Endothelial cell of umbilical vein (primary cell): ENCODE data around the gene GANAB. TPM values are rescaled to one million over a fixed set of nuclear protein-coding genes. Genes with fewer than 3 reads are reported as not detected.

Source experiments
- BruUV-seq: library from RNA; stranded (reverse); fragments of 400-500 nt; replicated peaks from 2 replicates; lab custom pipeline; 2021; lab: Mats Ljungman, UMichigan
- CTCF ChIA-PET: fragments of 300-600, 350-600 bp; sonication (Branson Sonifier 250); formaldehyde crosslinking; loops from one replicate; lab custom pipeline; 2021; ENCODE audit warnings: antibody characterized with exemption, inconsistent platforms; lab: Charles Lee
- POLR2A ChIA-PET: fragments of 300-600, 350-600 bp; sonication (Branson Sonifier 250); formaldehyde crosslinking; loops from one replicate; lab custom pipeline; 2021; ENCODE audit warnings: antibody characterized with exemption, inconsistent platforms; lab: Charles Lee
- DNase-seq: peaks from one replicate; pipeline ENCODE4 v3.0.0-alpha.2; 2011; ENCODE audit warnings: low read depth, low spot score
- FAIRE-seq: peaks from 2 replicates; lab custom pipeline; 2011; peaks lifted over from hg19 to GRCh38; lab: Jason Lieb, UNC
- H2AFZ ChIP-seq: 2 replicates; pipeline ENCODE4 v1.6.0; 2012; ENCODE audit warnings: low read depth, low read length, control low read depth, inconsistent platforms
- H3K27ac ChIP-seq: 2 replicates; pipeline ENCODE4 v1.5.1; 2011; ENCODE audit warnings: low read depth, mild to moderate bottlenecking, control low read depth, low read length, moderate library complexity; ENCODE audit not compliant: insufficient read depth
- H3K27me3 ChIP-seq, 2 experiments: 2 replicates each; pipeline versions ENCODE4 v1.6.0 to v1.6.1; 2011; ENCODE audit warnings: low read length in 2 of 2, mixed read lengths in 1 of 2; ENCODE audit not compliant: control insufficient read depth in 2 of 2, insufficient read depth in 2 of 2
- H3K36me3 ChIP-seq, 2 experiments: 2 replicates in 1 of 2; 3 replicates in 1 of 2; pipeline ENCODE4 v1.5.1; 2011; ENCODE audit warnings: low read length in 2 of 2, mild to moderate bottlenecking in 1 of 2, moderate library complexity in 1 of 2; ENCODE audit not compliant: control insufficient read depth in 2 of 2, insufficient read depth in 2 of 2; ENCODE audit errors: extremely low read depth in 1 of 2
- H3K4me1 ChIP-seq: 3 replicates; pipeline ENCODE4 v1.5.1; 2011; ENCODE audit warnings: mild to moderate bottlenecking, low read length; ENCODE audit not compliant: control insufficient read depth, insufficient read depth; ENCODE audit errors: extremely low read depth
- H3K4me2 ChIP-seq: 2 replicates; pipeline ENCODE4 v1.6.1; 2011; ENCODE audit warnings: low read length, control low read depth, mixed read lengths; ENCODE audit not compliant: insufficient read depth
- H3K4me3 ChIP-seq, 3 experiments: fragments of 200-600 bp in 1 of 3; sonication (generic), shearing (Covaris generic) in 1 of 3; replicated peaks in 1 of 3; 2 replicates each; pipeline ENCODE4 v1.5.1; 2011 to 2016; ENCODE audit warnings: control low read depth in 3 of 3, low read length in 3 of 3, mild to moderate bottlenecking in 2 of 3, inconsistent platforms in 1 of 3, low read depth in 1 of 3, moderate library complexity in 1 of 3; ENCODE audit not compliant: insufficient read depth in 1 of 3
- H3K79me2 ChIP-seq: 2 replicates; pipeline ENCODE4 v1.6.0; 2012; ENCODE audit warnings: low read length, inconsistent platforms; ENCODE audit not compliant: control insufficient read depth, insufficient read depth
- H3K9ac ChIP-seq: replicated peaks from 2 replicates; pipeline ENCODE3; 2011; ENCODE audit warnings: low read length, control low read depth; ENCODE audit not compliant: insufficient read depth; ENCODE audit errors: extremely low read depth
- H3K9me1 ChIP-seq: replicated peaks from 3 replicates; pipeline ENCODE4 v1.6.0; 2011; ENCODE audit warnings: mild to moderate bottlenecking, low read length; ENCODE audit not compliant: control insufficient read depth, insufficient read depth; ENCODE audit errors: extremely low read depth
- H3K9me3 ChIP-seq: replicated peaks from 2 replicates; pipeline ENCODE4 v1.5.1; 2012; ENCODE audit warnings: low read length, inconsistent platforms; ENCODE audit not compliant: control insufficient read depth, insufficient read depth
- H4K20me1 ChIP-seq: replicated peaks from 2 replicates; pipeline ENCODE3; 2011; ENCODE audit warnings: mild to moderate bottlenecking, low read length; ENCODE audit not compliant: control insufficient read depth, insufficient read depth; ENCODE audit errors: extremely low read depth
- CTCF ChIP-seq, 2 donors: IDR thresholded peaks; 1 replicate in 1 of 2; 2 replicates in 1 of 2; pipeline ENCODE4 v1.5.1; 2011; ENCODE audit warnings: low read length in 2 of 2, mild to moderate bottlenecking in 2 of 2, moderate library complexity in 2 of 2, control low read depth in 1 of 2, inconsistent platforms in 1 of 2, low read depth in 1 of 2; ENCODE audit not compliant: insufficient read depth in 1 of 2; ENCODE audit errors: extremely low read depth in 1 of 2
- EZH2 ChIP-seq: IDR thresholded peaks from 2 replicates; pipeline ENCODE4 v1.6.1; 2012; ENCODE audit warnings: borderline replicate concordance, low read depth, mild to moderate bottlenecking, moderate library complexity, low read length, inconsistent platforms; ENCODE audit not compliant: severe bottlenecking
- FOS ChIP-seq: IDR thresholded peaks from 2 replicates; pipeline ENCODE4 v1.6.1; 2011; ENCODE audit warnings: mild to moderate bottlenecking, low read length, moderate library complexity, borderline replicate concordance; ENCODE audit not compliant: insufficient read depth
- GATA2 ChIP-seq: IDR thresholded peaks from 2 replicates; pipeline ENCODE4 v1.7.0; 2011; ENCODE audit warnings: low read depth, mild to moderate bottlenecking, moderate library complexity, mixed read lengths, low read length; ENCODE audit not compliant: insufficient read length, insufficient read depth
- JUN ChIP-seq: IDR thresholded peaks from 2 replicates; pipeline ENCODE4 v1.6.1; 2011; ENCODE audit warnings: borderline replicate concordance, low read depth; ENCODE audit not compliant: insufficient read length, insufficient read depth
- MAX ChIP-seq: IDR thresholded peaks from 2 replicates; pipeline ENCODE4 v1.6.1; 2011; ENCODE audit not compliant: insufficient read depth, insufficient read length
- MYC ChIP-seq: IDR thresholded peaks from one replicate; pipeline ENCODE4 v1.6.1; 2011; ENCODE audit warnings: mild to moderate bottlenecking, low read depth, low read length
- POLR2A ChIP-seq: IDR thresholded peaks from 2 replicates; pipeline ENCODE4 v1.6.1; 2012; ENCODE audit warnings: low read depth, mild to moderate bottlenecking, control low read depth, low read length
- POLR2AphosphoS5 ChIP-seq: IDR thresholded peaks from 2 replicates; pipeline ENCODE4 v1.6.1; 2012; ENCODE audit warnings: low read depth, mild to moderate bottlenecking, control low read depth, low read length, moderate library complexity; ENCODE audit not compliant: insufficient read depth
- dilution Hi-C: fragments of 300-500 bp; cut with MboI; formaldehyde crosslinking; loops from one replicate; pipeline ENCODE4 v1.15.0; 2019; ENCODE audit warnings: low sequenced_read_pairs; ENCODE audit not compliant: extremely low pct_ligation_motif_present
- intact Hi-C: fragments of 100-400 bp; cut with micrococcal nuclease; formaldehyde crosslinking; loops from one replicate; pipeline ENCODE4 v1.10.0; 2022
- polyA plus RNA-seq, 4 experiments: library from polyadenylated mRNA; depleted of rRNA in 3 of 4; stranded (reverse) in 3 of 4; unstranded in 1 of 4; fragments of >200 nt; gene quantifications; 2 replicates each; pipeline versions ENCODE4 v1.2.1 to v1.2.3, GENCODE V29; 2011 to 2012; ENCODE audit warnings: missing spikeins in 1 of 4
- total RNA-seq: library from RNA; stranded (reverse); gene quantifications from 2 replicates; pipeline ENCODE4 v1.2.3, GENCODE V29; 2021

The GANAB gene
- total and polyA plus RNA-seq, 2 donors (not counting 3 experiments of a cell fraction or from before 2014, with no cell fraction given), result 389 to 455 TPM

DNA sequence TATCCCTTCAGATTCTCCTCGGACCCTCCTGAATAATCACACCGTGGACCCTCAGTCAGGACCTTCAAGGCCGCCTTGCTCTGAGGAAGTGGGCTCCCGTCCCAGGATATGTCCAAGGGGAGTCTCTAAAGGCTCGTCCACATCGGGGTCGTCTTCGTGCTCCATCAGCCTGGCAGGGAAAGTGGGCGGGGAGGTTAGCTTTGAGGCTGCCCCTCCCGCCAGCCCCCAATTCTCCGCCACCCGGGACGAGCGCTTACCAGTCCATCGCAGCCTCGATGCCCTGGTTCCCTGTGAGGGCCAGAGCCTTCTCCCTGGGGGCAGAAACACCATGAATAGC lies 32.0 kb upstream of the GANAB start:
- CTCF ChIA-PET, result no interaction called here

More for the DNA sequence above, 32.0 kb upstream of the GANAB start:
- H3K4me2 ChIP-seq, result peak overlapping the region; percentile 71
- TF ChIP-seq POLR2AphosphoS5 (no peak), GATA2 (no peak), POLR2A (no peak), FOS (no peak), JUN (no peak), CTCF (IDR thresholded peaks at IDR 0.05; ENCODE audit: extremely low read depth in 1 of 2, insufficient read depth in 1 of 2, low read depth in 1 of 2, low read length in 2 of 2) (no peak), MAX (no peak), EZH2 (no peak), MYC (no peak)
- H3K9me1 ChIP-seq, result no peaks in the 10 kb centered on the region
- H4K20me1 ChIP-seq, result no peaks in the 10 kb centered on the region
- no peaks in the 10 kb centered on the region for H3K9me3 ChIP-seq
- DNase-seq (no peak), FAIRE-seq (no peak)
- H3K4me3 ChIP-seq, result peak overlapping the region; percentile 76 to 93 (median 79)
- peak overlapping the region; percentile 72 for H2AFZ ChIP-seq
- intact Hi-C loops, result loop anchor here (2.0 kb wide), 1 partner anchor 14 kb away; the partner anchor contains the start of genes C11orf98 and CSKMT
- peaks cover 0 to 17% of the 10 kb centered on the region in 2 experiments for H3K36me3 ChIP-seq
- dilution Hi-C loops, result no loop called here
- peaks cover 11% of the 10 kb centered on the region for H3K4me1 ChIP-seq
- H3K27ac ChIP-seq, result peak overlapping the region; percentile 74
- no peaks in the 10 kb centered on the region for H3K27me3 ChIP-seq
- peak overlapping the region; percentile 85 for H3K9ac ChIP-seq
- BruUV-seq, result TSS peak; percentile 53
- POLR2A ChIA-PET, result interaction anchor here (3.2 kb wide), 1 partner anchor 13 kb away, joined by 33 read pairs; the partner anchor contains the start of genes C11orf98 and CSKMT
- peaks cover 16% of the 10 kb centered on the region for H3K79me2 ChIP-seq
